Islet of Langerhans (tissue), 1 donor: ENCODE data around the gene CFAP107.
"Not testable (repeated sequence)": the region's sequence is repeated elsewhere in the genome, so short reads cannot be mapped to it uniquely, and the experiment has no call there.

Source experiments
- FAIRE-seq: peaks from one replicate; lab custom pipeline; 2011; peaks lifted over from hg19 to GRCh38; lab: Jason Lieb, UNC

Gene CFAP107, protein sequence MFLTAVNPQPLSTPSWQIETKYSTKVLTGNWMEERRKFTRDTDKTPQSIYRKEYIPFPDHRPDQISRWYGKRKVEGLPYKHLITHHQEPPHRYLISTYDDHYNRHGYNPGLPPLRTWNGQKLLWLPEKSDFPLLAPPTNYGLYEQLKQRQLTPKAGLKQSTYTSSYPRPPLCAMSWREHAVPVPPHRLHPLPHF

DNA sequence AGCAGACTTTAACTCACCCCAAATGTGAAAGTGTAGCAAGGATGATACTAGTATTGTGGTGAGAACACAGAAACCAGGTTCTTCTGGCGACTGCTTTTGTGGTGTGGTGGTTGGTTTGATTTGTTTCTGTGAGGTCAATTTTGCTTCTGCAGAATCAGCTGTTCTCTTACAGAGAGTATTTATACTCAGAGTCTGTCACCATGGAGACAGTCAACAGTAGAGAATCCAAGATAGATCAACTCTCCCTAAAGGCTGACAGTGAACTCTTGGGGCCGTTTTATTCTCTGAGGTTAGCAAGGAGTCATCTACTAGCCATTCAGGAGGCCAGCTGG is at the start of gene CFAP107:
CFAP107 (plus strand) TSS at position 209 of the 332 bp plus-strand sequence. CDS start 231 bp downstream, outside the sequence.
- peak; percentile 99 for FAIRE-seq

DNA sequence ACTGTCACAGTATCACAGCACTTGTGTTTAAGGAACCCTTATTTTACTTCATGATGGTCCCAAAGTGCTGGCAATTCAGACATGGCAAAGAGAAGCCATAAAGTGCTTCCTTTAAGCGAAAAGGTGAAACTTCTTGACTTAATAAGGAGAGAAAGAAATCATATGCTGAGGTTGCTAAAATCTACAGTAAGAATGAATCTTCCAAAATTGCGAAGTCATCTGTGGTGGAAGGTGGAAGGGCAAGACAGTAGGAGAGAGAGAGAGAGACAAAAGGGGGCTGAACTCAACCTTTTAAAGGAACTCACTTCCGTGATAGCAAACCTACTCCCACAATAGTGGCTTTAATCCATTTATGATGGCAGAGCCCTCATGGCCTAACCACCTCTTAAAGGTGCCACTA is 49.3 kb upstream of the CFAP107 start:
- FAIRE-seq: no peak

DNA sequence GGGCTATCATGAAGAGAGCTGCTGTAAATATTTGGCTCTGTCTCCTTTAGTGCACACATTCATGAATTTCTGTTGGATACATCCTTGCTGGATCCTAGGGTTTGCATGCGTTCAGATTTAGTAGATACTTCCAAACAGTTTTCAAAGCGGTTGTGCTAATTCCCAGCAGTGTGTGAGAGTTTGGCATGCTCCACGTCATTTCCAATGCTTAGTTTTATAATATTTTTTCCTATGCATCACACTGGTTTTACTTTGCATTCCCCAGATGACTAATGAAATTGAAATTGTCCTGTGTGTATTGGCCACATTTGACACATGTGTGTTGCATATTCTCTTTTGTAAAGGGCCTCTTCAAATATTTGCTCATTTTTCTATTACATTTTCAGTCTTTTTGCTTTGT is 48.6 kb upstream of the CFAP107 start:
- FAIRE-seq: no peak

DNA sequence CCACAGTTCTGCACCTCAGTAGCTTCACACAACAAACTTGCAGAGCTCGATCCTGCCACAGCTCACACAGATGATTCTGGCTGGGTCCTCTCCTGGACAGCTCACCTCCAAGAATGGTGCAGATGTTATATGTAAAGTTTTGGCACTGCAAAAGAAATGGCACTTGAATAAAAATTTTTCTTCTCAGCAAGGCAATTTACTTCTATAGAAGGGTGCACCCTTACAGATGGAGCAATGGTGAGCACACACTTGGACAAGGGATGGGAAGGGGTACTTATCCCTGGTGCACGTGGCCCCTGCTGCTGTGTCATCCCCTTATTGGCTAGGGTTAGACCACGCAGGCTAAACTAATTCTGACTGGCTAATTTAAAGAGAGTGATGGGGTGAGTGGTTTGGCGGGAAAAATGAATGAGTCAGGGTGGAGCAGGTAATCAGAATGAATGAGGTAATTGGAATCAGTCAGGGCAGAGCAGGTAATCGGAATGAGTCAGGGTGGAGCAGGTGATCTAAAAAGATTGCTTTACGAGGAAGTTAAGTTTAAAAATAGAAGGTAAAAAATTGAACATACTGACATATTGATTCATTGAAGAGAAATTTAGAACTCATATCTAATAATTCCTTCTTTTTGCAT is 42.1 kb upstream of the CFAP107 start:
- no peak for FAIRE-seq

DNA sequence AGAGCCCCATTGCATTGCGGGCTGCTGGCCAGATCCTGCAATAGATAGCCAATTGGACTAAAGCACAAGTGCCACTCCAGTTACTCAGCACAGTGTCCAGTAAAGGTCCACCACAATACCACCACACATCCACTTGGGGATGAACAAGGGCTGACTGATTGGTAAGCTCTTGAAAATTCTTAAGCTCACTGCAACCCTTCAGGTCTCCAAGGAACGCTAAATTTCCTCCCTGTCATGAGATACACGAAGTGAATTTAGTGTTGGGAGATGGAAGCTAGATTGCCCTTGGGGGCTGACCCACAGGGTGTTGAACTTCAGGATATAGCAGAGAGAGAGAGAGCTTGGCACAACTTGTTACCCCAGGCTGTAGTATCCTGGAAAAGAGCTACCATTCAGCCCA is 39.9 kb upstream of the CFAP107 start:
- no peak for FAIRE-seq

DNA sequence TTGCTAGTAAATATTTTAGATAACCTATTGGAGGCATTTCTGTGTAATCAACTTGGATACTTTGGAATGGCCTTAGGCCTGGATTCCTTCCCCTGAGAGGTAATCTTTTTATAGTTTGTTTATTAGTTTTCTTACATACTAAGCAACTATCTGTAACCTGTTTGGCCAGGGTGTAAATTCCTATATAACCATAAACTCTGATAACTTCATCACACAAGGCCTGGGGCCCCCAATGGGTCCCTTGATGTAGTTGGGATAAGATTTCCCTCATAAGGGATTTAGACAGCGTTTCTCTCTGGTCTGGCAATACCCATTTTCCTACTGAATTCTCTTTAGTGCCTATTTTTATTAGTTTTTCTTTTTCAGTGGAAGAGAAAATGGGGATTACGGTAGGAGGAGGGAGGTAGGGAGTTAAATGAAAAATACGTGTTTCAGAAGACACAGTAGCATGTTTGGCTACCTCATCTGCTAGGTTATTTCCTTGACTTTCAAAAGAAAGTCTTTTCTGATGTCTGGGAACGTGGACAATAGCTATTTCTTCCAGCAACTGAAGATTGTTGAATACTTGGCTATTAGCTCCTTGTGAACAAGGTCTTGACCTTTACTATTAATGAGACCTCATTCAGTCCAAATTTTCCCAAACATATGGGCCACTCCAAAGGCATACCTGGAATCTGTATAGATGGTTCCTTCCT is 37.5 kb upstream of the CFAP107 start:
- no peak for FAIRE-seq

DNA sequence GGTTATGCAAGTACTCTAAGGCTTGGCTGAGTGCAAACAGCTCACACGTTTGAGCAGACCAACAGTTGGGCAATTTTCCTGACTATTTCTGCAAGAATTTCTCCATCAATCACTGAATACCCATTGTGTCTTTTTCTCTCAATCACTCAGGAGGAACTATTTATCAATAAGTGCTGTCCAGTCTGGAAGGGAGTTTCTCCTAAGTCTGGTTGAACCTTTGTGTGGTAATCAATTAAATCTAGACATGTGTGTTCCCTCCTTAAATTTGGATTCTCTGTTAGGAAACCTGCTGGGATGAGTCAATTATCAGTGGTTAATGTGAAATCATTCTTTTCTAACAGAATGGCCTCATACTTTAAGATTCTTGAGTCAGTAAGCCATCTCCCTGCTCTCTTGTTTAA is 36.9 kb upstream of the CFAP107 start:
- FAIRE-seq: no peak

DNA sequence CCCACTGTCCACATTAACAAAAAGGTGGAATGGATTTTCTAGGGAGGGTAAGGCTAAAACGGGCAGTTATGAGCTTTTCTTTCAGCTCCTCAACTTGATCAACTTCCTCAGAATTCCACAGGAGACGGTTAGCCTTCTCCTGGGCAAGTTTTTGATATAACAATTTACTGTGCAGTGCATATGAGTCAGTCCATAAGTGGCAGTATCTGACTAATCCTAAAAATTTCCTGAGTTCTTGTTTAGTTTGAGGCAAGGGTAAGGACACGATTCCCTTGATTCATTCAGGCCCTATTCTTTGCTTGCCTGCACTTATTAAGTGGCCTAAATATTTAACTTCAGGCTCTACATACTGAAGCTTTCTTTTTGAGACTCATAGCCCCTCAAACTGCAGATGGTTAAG is 36.3 kb upstream of the CFAP107 start:
- no peak for FAIRE-seq

DNA sequence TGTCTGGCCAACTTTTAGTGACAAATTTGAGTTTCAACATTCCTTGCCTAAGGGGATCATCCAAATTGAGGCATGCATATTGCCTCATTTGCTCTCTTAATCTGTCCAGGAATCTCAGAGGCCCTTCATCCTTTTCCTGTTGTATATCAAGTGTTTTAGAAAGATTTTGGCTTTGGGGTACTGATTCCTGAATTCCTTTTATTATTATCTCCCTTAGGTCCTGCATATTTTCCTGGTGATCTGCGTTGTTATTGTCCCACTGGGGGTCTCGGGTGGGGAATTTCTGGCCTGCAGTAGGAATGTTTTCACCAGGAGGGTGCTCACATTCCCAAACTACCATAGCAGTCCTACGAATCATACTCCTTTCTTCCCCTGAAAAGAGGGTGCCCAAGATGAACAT is 34.5 kb upstream of the CFAP107 start:
- FAIRE-seq: no peak

DNA sequence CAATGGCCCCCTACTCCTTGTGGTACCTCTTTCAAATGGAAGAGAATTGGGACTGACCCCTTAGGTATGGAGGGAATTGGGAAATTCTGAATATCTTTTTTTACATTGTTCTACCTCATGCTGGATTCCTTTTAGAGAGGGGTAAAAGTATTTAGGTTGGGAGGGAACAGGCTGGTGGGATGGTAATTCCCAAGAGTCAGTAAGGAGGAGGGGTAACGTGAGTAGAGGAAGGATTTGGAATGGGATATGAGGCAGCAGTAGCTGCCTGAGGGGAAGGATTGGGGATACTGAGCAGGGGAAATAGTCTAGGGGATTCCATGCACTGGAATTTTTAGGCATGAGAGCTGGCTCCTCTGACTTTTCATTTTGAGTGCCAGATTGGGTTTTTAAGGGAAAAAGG is 33.9 kb upstream of the CFAP107 start:
- no peak for FAIRE-seq

DNA sequence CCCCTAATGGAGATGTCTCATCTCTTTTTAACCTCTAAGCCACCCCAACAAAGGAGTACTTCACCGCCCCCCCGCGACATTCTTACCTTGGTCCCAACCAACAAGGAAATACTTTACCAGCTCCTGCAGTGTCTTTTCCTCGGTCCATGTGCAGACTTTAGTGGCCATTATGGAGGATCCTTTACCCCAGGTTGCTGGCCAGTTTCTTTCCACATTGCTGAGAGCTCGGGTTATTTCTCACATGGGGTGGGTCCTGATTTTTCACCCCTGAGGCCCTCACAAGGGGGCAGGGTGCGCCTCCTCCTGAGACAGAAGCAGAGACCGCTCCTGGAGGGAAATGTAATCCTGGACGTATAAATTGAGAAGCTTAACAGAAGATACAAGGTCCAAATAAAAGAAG is 33.1 kb upstream of the CFAP107 start:
- no peak for FAIRE-seq

DNA sequence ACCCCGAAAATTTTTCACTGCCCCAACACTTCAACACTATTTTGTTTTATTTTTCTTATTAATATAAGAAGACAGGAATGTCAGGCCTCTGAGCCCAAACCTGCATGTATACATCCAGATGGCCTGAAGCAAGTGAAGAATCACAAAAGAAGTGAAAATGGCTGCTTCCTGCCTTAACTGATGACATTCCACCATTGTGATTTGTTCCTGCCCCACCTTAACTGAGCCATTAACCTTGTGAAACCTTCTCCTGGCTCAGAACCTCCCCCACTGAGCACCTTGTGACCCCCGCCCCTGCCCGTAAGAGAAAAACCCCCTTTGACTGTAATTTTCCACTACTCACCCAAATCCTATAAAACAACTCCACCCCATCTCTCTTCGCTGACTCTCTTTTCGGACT is 32.3 kb upstream of the CFAP107 start:
- FAIRE-seq: not testable (repeated sequence)

DNA sequence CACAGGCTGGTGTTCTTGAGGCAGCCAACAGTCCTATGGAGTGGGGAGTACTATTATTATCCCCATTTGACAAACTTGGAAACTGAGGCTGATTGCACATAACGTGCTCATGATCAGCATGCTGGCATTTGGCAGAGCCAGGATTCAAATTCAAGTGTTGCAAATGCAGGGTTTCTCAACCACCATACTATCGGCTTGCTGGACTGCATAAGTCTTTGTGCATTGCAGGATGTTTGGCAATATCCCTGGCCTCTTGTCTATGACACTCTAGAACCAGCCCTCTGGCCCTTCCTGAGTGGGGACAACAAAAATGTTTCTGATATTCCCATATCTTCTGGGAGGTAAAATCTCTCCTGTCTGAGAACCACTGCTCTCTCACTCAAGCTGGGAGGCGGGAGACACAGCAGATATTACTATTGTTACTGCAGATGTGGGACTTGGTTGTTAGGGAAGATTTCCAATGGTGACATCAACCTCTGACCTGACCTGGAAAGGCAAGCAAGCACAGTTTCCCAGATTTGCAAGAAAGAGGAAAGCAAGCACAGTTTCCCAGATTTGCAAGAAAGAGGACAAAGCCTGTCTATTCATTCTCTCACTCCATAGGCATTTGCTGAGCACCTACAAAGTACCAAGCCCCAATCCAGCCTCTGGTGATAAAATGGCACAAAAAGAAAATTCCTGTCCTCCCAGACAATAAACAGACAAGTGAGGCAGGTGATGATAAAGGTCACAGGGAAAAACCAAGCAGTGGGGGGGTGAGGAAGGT is 31.1 kb upstream of the CFAP107 start:
- no peak for FAIRE-seq

DNA sequence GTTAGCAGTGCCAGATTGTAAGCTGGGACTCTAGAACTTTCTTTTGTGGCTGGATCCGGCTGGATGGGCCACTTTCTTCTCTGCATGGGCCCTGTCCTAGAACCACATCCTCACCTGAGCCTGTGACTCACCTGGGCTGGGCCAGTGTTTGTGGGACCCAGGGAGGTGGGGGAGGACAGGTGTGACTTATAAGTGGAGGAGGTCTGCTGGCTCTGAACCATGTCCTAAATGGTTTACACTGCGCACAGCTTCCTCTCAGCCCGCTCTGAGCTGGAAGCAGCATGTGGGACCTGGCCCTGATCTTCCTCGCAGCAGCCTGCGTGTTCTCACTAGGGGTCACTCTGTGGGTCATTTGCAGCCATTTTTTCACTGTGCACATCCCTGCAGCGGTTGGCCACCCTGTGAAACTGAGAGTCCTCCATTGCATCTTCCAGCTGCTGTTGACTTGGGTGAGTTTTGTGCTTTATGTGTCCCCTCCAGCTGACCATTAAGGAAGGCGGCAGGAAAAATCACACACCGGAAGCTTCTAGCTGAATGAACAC is 30.0 kb upstream of the CFAP107 start, which contains the start of gene AADACL3:
AADACL3 (plus strand) TSS at position 215 of the 542 bp plus-strand sequence; CDS start at position 282, 67 bp downstream.
- no peak for FAIRE-seq

DNA sequence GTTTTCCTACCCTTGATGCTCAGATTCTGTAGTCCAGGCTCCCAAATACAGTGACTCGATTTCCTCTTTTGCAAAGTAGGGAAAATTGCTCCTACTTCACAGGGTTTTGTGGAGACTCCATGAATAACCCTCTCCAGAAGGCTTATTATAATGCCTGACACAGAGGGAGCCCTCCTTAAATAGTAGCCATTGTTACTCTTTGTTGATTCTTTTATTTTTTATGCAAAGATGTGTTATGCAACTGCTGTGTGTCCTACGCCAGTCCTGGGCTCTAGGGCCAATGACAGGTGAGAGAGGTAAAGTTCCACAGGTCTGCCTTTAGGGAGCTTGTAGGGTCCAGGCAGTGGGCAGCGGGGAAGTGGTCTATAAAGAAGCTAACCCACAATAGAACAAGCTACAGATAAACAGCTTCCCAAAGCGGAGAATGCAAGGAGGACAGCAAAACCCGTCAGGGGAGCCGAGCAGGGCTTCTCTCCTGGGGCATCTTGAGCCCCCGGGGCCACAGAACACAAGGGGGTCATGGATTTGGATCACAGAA is 28.6 kb upstream of the CFAP107 start:
- no peak for FAIRE-seq

DNA sequence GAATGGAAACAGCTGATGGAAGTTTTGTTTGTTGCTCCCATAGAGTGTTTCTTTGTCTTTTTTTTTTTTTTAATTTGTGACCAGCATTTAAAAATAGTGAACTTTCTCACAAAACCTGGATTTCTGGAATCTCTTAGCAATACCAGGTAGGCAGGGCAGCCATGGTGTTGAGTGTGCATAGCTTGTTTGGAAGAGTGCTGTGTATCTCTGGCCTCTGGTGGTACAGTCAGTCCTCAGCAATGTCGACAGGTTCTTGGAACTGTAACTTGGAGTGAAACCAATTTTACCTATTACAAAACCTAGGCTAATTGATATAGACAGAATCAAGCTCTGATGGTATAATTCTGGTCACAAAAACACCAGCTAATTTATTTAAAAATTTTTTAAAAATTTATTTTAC is 23.4 kb upstream of the CFAP107 start:
- no peak for FAIRE-seq

DNA sequence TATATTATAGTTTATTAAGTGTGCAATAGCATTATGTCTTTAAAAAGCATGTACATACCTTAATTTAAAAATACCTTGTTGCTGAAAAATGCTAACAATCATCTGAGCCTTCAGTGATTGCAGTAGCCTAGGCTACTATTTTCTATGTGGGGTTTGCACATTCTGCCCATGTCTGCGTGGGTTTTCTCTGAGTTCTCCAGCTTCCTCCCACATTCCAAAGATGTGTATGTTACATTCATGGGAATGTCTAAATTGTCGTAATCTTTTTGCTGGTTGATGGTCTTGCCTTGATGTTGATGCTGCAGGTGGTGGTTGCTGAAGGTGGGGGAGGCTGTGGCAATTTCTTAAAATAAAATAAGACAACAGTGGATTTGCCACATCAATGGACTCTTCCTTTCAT is 17.6 kb upstream of the CFAP107 start:
- no peak for FAIRE-seq

DNA sequence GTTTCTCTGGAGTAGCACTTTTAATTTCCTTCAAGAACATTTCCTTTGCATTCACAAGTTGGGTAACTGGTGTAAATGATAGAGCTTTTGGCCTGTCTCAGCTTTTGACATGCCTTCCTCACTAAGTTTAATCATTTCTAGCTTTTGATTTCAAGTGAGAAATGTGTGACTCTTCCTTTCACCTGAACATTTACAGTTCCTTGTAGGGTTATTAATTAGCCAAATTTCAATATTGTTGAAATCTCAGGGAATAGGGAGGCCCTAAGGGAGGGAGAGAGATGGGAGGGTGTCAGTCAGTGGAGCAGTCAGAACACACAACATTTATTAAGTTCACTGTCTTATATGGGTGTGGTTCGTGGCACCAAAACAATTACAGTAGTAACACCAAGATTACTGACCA is 15.8 kb upstream of the CFAP107 start:
- FAIRE-seq: no peak

DNA sequence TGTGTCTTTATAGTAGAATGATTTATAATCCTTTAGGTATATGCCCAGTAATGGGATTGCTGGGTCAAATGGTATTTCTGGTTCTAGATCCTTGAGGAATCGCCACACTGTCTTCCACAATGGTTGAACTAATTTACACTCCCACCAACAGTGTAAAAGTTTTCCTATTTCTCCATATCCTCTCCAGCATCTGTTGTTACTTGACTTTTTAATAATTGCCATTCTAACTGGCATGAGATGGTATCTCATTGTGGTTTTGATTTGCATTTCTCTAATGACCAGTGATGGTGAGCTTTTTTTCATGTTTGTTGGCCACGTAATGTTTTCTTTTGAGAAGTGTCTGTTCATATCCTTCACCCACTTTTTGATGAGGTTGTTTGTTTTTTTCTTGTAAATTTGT is 14.9 kb upstream of the CFAP107 start:
- not testable (repeated sequence) for FAIRE-seq

DNA sequence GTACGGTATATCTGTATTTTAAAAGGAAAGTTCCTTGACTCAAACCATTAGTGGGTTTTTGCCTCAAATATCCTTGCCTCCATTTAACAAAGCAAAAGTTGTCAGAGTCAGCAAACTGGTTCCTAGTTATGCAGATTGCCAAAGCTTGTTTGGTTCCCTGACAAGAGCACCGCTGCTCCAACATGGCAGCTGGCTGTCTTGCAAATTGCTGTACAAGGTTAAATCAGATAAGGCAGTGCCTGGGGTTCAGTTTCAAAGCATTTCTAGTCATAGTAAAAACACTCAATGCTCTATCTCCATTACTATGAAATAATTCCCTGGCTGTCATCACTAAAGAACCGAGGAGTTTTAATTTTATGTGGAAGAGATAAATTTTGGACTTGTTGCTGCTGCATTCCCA is 11.3 kb upstream of the CFAP107 start:
- no peak for FAIRE-seq

DNA sequence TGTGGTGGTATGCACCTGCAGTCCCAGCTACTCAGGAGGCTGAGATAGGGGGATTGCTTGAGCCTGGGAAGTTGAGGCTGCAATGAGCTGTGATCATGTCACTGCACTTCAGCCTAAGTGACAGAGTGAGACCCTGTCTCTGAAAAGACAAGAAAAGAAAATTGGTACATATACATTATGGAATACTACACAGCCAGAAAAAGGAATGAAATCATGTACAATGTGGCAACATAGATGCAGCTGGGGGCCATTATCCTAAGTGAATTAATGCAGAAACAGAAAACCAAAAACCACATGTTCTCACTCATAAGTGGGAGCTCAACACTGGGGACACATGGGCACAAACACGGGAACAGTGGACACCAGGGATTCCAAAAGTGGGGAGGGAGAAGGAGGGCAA is 7.1 kb upstream of the CFAP107 start:
- no peak for FAIRE-seq

DNA sequence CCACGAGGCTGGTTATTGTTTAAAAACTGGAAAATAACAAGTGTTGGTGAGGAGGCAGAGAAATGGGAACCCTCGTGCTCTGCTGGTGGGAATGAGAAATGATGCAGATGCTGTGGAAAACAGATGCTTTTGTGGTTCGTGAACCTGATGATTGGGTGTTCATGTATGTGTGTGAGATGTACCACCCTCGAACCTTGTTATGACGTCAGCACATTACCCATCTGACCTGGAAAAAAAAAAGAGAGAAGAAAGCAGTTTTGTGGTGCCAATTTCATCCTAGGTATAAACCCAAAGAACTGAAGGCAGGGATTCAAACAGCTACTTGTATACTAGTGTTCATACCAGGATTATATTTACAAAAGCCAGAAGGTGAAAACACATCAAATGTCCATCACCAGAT is 6.4 kb upstream of the CFAP107 start:
- FAIRE-seq: no peak

DNA sequence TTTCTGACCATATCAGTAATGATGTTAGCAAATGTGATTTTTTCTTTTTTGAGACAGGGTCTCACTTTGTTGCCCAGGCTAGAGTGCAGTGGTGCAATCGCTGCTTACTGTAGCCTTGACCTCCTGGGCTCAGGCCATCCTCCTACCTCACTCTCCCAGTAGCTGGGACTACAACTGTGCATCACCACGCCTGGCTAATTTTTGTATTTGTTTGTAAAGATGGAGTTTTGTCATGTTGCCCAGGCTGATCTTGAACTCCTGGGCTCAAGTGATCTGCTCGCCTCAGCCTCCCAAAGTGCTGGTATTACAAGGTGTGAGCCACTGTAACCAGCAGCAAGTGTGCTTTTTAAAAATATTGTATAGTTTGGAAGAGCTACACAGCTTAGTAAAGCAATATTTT is 4.1 kb upstream of the CFAP107 start:
- no peak for FAIRE-seq
